GM18508 (cell line): Measurements from ENCODE around the gene DEFB121.
"Not testable (repeated sequence)": the region's sequence is repeated elsewhere in the genome, so short reads cannot be mapped to it uniquely, and the experiment has no call there.

ENCODE experiments used
- ATAC-seq: cut with Tn5 transposase; IDR thresholded peaks from one replicate; pipeline ENCODE4 v1.9.1; 2021; ENCODE audit warnings: moderate number of reproducible peaks; ENCODE audit not compliant: insufficient read depth, unreplicated experiment

DEFB121 gene

DNA sequence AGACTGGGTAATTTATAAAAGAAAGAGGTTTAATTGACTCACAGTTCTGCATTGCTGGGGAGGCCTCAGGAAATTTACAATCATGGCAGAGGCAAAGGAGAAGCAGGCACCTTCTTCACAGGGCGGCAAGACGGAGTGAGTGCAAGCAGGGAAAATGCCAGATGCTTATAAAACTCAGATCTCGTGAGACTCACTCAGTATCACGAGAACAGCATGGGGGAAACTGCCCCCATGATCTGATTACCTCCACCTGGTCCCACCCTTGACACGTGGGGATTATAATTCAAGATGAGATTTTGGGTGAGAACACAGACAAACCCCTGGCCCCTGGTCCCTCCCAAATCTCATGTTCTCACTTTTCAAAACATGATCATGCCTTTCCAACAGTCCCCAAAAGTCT, 41.7 kb downstream of the DEFB121 start:
- ATAC-seq = not testable (repeated sequence)

DNA sequence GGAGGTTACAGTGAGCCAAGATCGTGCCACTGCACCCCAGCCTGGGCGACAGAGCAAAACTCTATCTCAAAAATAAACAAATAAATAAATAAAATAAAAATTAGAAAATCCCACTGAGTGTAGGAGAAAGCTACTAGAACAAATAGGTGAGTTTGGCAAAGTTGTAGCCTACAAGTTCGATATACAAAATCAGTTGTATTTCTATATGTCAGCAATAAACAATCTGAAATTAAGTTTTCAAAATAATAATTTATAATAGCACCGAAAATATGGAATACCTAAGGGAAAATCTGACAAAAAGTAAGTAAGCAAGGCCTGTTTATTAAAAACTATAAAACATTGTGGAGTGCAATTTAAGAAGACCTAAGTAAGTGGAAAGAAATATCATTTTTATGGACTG, 42.7 kb downstream of the DEFB121 start:
- no peak for ATAC-seq

DNA sequence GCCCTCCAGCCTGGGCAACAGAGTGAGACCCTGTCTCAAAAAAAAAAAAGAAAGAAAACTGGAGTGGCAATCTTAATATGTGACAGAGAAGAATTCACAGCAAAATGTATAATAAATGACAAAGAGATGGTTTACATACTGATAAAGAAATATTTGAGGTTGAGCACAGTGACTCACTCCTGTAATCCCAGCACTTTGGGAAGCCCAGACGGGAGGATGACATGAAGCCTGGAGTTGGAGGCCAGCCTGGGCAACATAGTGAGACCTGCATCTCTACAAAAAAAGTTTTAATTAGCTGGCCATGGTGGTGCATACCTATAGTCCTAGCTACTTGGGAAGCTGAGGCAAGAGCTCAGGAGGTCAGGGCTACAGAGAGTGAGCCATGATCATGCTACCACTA, 50.0 kb downstream of the DEFB121 start:
- no peak for ATAC-seq
